Hepatocyte (in vitro differentiated cells): ENCODE results near the gene RAB11FIP5.
"Not testable (repeated sequence)": the region's sequence is repeated elsewhere in the genome, so short reads cannot be mapped to it uniquely, and the experiment has no call there.

Source experiments
- CTCF ChIP-seq: fragments of 200-600 bp; sonication (generic); IDR thresholded peaks from 2 replicates; pipeline ENCODE4 v1.5.1; 2016; ENCODE audit warnings: antibody characterized with exemption, mild to moderate bottlenecking; ENCODE audit not compliant: poor library complexity
- EZH2 ChIP-seq: fragments of 200-600 bp; sonication (generic); IDR thresholded peaks from 2 replicates; pipeline ENCODE4 v1.6.1; 2016; ENCODE audit warnings: antibody characterized with exemption, mild to moderate bottlenecking, borderline replicate concordance

DNA sequence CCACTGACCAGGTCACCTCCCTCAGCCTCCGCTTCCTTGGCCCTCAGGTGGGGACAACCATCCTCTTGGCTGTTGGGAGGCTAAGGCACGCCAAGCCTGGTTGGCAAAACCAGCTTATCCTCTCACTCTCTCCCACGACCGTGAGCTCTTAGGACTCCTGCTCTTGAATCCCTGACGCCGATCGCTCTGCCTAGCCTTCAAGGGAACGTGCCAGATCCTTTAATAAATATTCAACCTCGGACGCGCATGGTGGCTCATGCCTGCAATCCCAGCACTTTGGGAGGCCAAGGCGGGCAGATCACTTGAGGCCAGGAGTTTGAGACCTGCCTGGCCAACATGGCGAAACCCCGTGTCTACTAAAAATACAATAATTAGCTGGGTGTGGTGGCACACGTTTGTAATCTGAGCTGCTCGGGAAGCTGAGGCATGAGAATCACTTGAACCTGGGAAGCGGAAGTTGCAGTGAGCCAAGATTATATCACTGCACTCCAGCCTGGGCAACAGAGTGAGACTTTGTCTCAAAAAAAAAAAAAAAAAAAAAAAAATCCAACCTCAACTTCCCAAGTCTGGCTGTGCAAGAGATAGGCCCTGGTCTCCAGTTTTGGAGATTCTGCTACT is 19.0 kb downstream of the RAB11FIP5 start:
- not testable (repeated sequence) for TF ChIP-seq CTCF, EZH2
